Erythroblast (primary cell): ENCODE results near the gene SHISAL1.

Source experiments
- DNase-seq, 2 experiments: peaks; one replicate each; lab custom pipeline; 2025; lab: John Stamatoyannopoulos, UW
- GATA1 ChIP-seq: IDR thresholded peaks from 2 replicates; pipeline ENCODE4 v1.6.1; 2011; ENCODE audit warnings: low read depth, mild to moderate bottlenecking, control low read depth, low read length, moderate library complexity
- POLR2A ChIP-seq: IDR thresholded peaks from 2 replicates; pipeline ENCODE4 v1.6.1; 2011; ENCODE audit warnings: mild to moderate bottlenecking, low read length

SHISAL1 gene

GRCh38 chr22:44312766-44313165 is at the start of gene SHISAL1:
Gene SHISAL1, minus strand, starts transcription at chr22:44312951. Its CDS starts 12,006 bp downstream, at chr22:44300945.
- TF ChIP-seq GATA1 = no peak
- TF ChIP-seq POLR2A = no peak
- DNase-seq = no peak

- DNase-seq = no peak
- TF ChIP-seq POLR2A (no peak), GATA1 (no peak)
Observed at GRCh38 chr22:44361391-44362126, 48.8 kb upstream of the SHISAL1 start.

DNA sequence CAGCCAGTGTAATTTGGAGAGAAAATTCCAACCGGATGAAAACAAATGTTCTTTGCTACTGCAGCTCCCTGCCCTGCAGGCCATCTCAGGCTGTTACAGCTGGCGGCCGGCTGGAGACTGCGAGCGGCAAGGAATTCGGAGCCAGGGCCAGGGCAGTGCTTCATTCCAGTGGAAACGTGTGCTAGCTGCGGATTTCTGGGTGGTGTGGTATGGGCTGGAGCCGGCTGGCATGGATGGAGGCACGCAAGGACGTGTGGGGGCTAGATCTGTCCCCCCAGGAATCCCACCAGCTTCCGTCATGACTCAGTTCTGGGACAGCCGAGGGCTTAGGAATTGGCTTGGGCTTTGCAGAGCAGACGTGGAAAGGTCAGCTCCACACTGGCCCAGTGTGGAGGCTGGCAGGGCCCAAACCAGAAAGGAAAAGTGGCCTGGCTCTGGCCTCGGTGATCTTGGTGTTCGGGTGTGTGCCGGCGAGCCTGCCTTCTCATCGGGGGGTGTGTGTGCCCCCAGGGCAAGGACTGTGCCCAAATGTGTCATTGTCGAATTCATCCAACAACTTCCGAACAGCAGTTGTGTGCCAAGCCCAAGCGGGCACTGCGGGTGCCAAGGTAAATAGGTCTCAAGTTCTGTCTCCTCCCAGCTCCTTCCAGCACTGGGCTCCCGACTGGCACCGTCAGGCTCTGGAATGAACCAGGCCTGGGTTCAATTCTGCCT is 48.1 kb upstream of the SHISAL1 start:
- no peak for DNase-seq
- TF ChIP-seq GATA1 (no peak), POLR2A (no peak)

GRCh38 chr22:44360306-44360667 is 47.5 kb upstream of the SHISAL1 start:
- no peak for DNase-seq
- TF ChIP-seq GATA1 (no peak), POLR2A (no peak)

- no peak for DNase-seq
- TF ChIP-seq POLR2A (no peak), GATA1 (no peak)
Observed at GRCh38 chr22:44359496-44360110, 46.9 kb upstream of the SHISAL1 start.

DNA sequence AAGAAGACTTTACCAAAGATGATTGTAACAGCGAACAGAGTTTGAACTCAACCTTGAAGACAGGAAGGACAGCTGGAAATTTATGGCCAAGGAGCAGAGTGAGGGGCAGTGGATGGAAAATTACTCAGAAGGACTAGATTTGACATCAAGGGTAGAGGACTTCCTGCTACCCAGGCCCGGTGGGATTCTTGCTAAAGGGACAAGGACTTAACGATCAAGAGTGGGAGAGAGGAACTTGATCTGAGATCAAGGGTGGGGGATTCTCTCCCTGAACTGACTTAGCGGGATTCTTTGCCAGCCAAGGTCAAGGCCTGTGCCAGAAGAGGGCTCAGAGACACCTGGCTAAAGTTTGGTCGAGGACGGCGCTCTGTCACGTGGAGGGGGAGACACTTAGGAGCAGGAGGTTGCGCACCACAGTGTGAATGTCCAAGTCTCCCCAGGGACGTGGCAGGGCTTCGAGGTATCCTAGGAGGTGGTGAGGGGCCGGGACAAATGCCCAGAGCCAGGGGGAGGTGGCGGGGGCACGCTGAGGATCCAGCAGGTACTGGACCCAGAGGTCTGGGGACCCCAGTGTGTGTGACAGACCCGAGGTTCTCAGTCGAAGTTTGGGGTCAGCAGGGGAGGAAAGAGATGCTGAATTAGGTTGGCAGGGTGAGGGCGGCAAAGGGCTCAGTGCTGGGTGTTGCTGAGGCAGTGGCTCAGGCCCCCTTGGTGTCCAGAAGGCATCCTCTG is 46.1 kb upstream of the SHISAL1 start:
- no peak for TF ChIP-seq GATA1
- TF ChIP-seq POLR2A = no peak
- no peak for DNase-seq

- no peak for DNase-seq
- TF ChIP-seq GATA1 (no peak), POLR2A (no peak)
Observed at GRCh38 chr22:44357966-44358465, 45.3 kb upstream of the SHISAL1 start.

DNA sequence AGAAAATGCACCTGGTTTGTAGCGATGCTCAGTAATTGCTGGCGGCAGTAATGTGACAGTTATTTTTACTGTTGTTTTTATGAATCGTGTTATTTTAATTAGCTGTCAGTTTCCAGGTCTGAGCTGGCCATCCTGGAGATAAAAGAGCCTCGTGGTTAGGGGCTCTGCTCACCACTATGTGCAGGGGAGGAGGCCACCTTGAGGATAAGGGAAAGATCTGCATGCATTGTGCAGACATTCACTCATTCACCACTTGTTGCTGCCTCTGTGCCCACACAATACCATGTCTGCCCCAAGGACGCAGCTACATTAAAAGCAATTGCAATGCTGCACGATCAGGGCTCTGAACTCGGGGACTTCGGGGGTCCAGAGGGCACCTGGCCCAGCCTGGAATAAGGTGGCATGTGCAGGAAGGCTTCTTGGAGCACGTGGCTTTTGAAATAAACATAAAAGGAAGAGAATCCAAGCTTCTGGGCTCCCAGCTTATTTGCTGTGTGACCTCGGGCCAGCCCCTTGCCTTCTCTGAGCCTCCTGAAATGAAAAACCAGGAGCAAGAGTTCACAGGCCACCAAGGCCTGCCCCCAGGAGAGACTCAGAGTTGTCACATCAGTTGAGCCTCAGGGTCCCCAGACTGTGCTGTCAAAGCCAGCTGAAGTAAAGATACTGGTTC is 44.7 kb upstream of the SHISAL1 start:
- DNase-seq = no peak
- TF ChIP-seq GATA1 (no peak), POLR2A (no peak)

- TF ChIP-seq GATA1 (no peak), POLR2A (no peak)
- no peak for DNase-seq
Observed at GRCh38 chr22:44355716-44356070, 42.9 kb upstream of the SHISAL1 start.

- no peak for TF ChIP-seq POLR2A
- TF ChIP-seq GATA1 = no peak
- DNase-seq = no peak
Observed at GRCh38 chr22:44354288-44354687, 41.5 kb upstream of the SHISAL1 start.

- no peak for DNase-seq
- no peak for TF ChIP-seq POLR2A
- no peak for TF ChIP-seq GATA1
Observed at GRCh38 chr22:44353041-44353440, 40.3 kb upstream of the SHISAL1 start.

DNA sequence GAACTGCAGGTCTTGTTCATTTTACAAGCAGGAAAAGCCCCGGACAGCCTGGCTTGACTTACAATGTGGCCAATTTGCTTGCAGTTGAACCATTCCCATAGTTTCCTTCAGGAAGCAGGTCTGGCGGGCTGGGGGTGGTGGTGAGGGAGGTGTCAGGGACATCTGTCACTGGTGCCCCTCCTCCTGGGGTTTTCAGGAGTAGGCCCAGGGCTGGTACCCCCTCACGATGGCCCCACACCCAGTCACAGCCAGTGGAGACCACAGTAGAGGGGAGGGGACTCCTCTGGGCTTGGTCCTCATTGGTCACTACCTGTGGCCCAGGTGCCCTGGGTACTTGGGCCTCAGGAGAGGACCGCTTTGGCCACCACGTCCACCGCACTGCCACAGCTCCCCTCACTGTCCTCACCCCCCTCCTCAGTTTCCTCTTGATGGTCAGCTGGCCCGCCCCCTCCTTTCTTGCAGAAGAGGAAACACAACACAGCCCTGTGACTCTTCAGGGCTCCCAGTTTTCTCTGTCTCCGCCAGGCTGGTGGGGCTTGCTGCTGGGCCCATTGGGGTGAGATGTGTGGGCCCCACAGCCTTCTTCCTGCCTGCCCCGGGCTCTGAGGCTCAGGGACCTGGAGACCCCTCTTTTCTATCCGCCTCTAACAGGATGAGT is 39.8 kb upstream of the SHISAL1 start:
- TF ChIP-seq POLR2A (no peak), GATA1 (no peak)
- DNase-seq = no peak

- TF ChIP-seq GATA1 = no peak
- no peak for TF ChIP-seq POLR2A
- DNase-seq = no peak
Observed at GRCh38 chr22:44351685-44352377, 39.1 kb upstream of the SHISAL1 start.
